ENCODE results near the gene MATK. TPM values are rescaled to one million over a fixed set of nuclear protein-coding genes. Genes with fewer than 3 reads are reported as not detected.

The MATK gene
- polyA plus RNA-seq, 4 donors: 3.6 to 29.5 (median 6.5) TPM

GRCh38 chr19:3746371-3747056 lies 39.7 kb downstream of the MATK start:
- WGBS, 3 donors: 75 to 86% (median 84%) methylated on average over 31 of the region's 31 CpGs
- Histone ChIP-seq H3K4me3 (ENCODE audit: low read depth in 1 of 3, low read length in 3 of 3) (no peak overlapping the region), H3K36me3 (ENCODE audit: control insufficient read depth in 3 of 3, insufficient read depth in 2 of 3, low read depth in 1 of 3, low read length in 3 of 3) (peaks cover 9 to 79% (median 32%) of the 10 kb centered on the region in 3 donors), H3K9me3 (ENCODE audit: control insufficient read depth in 2 of 2, insufficient read depth in 1 of 2, low read depth in 1 of 2, low read length in 1 of 2) (peaks cover 0 to 4% of the 10 kb centered on the region in 2 donors), H3K27me3 (ENCODE audit: control insufficient read depth in 3 of 3, insufficient read depth in 3 of 3, low read length in 3 of 3) (no peaks in the 10 kb centered on the region), H3K27ac (ENCODE audit: low read depth in 1 of 3, low read length in 2 of 3) (no peak overlapping the region), H3K4me1 (ENCODE audit: control insufficient read depth in 3 of 3, insufficient read depth in 2 of 3, low read depth in 1 of 3, low read length in 2 of 3) (no peaks in the 10 kb centered on the region)
- no peak for FAIRE-seq
- no peak for DNase-seq

- FAIRE-seq (no peak), DNase-seq (no peak)
- Histone ChIP-seq H3K4me3 (ENCODE audit: low read depth in 1 of 3, low read length in 3 of 3) (no peak overlapping the region), H3K36me3 (ENCODE audit: control insufficient read depth in 3 of 3, insufficient read depth in 2 of 3, low read depth in 1 of 3, low read length in 3 of 3) (peaks cover 5 to 79% (median 27%) of the 10 kb centered on the region in 3 donors), H3K27ac (ENCODE audit: low read depth in 1 of 3, low read length in 2 of 3) (no peak overlapping the region), H3K27me3 (ENCODE audit: control insufficient read depth in 3 of 3, insufficient read depth in 3 of 3, low read length in 3 of 3) (no peaks in the 10 kb centered on the region), H3K4me1 (ENCODE audit: control insufficient read depth in 3 of 3, insufficient read depth in 2 of 3, low read depth in 1 of 3, low read length in 2 of 3) (no peaks in the 10 kb centered on the region), H3K9me3 (ENCODE audit: control insufficient read depth in 2 of 2, insufficient read depth in 1 of 2, low read depth in 1 of 2, low read length in 1 of 2) (peaks cover 0 to 4% of the 10 kb centered on the region in 2 donors)
- WGBS, 3 donors: 65 to 70% (median 67%) methylated on average over 8 of the region's 8 CpGs
Measured at GRCh38 chr19:3745363-3746045, 40.7 kb downstream of the MATK start.

DNA sequence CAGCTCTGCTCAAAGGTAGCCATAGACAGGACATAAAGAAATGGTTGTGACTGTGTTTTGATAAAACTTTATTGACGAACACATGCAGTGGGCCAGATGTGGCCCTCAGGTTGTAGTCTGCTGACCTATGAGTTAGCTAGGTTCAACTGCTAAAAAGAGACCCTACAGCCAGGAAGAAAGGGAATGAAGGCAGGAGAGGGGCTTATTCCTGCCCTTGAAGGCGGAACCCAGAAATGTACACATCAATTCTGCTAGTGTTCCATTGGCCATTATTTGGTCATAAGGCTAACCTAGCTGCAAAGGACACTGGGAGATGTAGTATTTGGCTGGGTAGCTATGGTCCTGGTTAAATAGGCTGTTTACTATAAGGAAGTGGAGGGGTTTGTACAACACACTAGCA lies 42.7 kb downstream of the MATK start:
- no peak for FAIRE-seq
- H3K36me3 ChIP-seq (ENCODE audit: control insufficient read depth in 3 of 3, insufficient read depth in 2 of 3, low read depth in 1 of 3, low read length in 3 of 3): peaks cover 4 to 80% (median 27%) of the 10 kb centered on the region in 3 donors
- WGBS, 3 donors: 95 to 98% (median 96%) methylated on average over 2 of the region's 2 CpGs

GRCh38 chr19:3740431-3740830 lies 45.8 kb downstream of the MATK start:
- H3K9me3 ChIP-seq (ENCODE audit: control insufficient read depth in 2 of 2, insufficient read depth in 1 of 2, low read depth in 1 of 2, low read length in 1 of 2): no peaks in the 10 kb centered on the region
- no peaks in the 10 kb centered on the region for H3K27me3 ChIP-seq (ENCODE audit: control insufficient read depth in 3 of 3, insufficient read depth in 3 of 3, low read length in 3 of 3)
- peaks cover 4 to 84% (median 29%) of the 10 kb centered on the region in 3 donors for H3K36me3 ChIP-seq (ENCODE audit: control insufficient read depth in 3 of 3, insufficient read depth in 2 of 3, low read depth in 1 of 3, low read length in 3 of 3)
- FAIRE-seq: no peak
- 94 to 95% (median 95%) methylated on average over 22 to 24 of the region's 24 CpGs for WGBS, 3 donors
- no peaks in the 10 kb centered on the region for H3K4me1 ChIP-seq (ENCODE audit: control insufficient read depth in 3 of 3, insufficient read depth in 2 of 3, low read depth in 1 of 3, low read length in 2 of 3)
- DNase-seq: no peak
- H3K4me3 ChIP-seq (ENCODE audit: low read depth in 1 of 3, low read length in 3 of 3): no peak overlapping the region
- no peak overlapping the region for H3K27ac ChIP-seq (ENCODE audit: low read depth in 1 of 3, low read length in 2 of 3)

More for the DNA sequence above, 42.7 kb downstream of the MATK start:
- Histone ChIP-seq H3K4me3 (ENCODE audit: low read depth in 1 of 3, low read length in 3 of 3) (no peak overlapping the region), H3K27me3 (ENCODE audit: control insufficient read depth in 3 of 3, insufficient read depth in 3 of 3, low read length in 3 of 3) (no peaks in the 10 kb centered on the region), H3K27ac (ENCODE audit: low read depth in 1 of 3, low read length in 2 of 3) (no peak overlapping the region), H3K4me1 (ENCODE audit: control insufficient read depth in 3 of 3, insufficient read depth in 2 of 3, low read depth in 1 of 3, low read length in 2 of 3) (no peaks in the 10 kb centered on the region), H3K9me3 (ENCODE audit: control insufficient read depth in 2 of 2, insufficient read depth in 1 of 2, low read depth in 1 of 2, low read length in 1 of 2) (no peaks in the 10 kb centered on the region)
- no peak for DNase-seq

DNA sequence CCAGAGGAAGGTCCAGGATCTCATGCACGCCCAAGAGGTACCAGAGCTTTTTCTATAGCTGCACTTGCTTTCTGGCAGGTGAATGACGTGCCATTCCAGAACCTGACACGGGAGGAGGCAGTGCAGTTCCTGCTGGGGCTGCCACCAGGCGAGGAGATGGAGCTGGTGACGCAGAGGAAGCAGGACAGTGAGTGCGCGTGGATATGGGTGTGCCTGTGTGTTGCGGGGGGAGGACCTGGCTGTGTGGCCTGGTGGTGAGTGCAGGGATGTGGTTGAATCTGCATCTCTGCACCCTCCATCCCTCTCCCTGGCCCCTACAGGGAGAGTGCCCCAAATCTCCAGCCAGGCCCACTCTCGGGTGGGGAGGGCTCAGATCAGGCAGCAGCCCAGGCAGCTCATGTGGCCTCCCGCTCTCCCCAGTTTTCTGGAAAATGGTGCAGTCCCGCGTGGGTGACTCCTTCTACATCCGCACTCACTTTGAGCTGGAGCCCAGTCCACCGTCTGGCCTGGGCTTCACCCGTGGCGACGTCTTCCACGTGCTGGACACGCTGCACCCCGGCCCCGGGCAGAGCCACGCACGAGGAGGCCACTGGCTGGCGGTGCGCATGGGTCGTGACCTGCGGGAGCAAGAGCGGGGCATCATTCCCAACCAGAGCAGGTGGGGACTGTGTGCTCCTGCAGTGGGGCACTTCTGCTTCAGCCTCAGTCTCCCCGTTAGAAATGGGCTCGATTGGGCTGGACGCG lies 47.5 kb downstream of the MATK start:
- FAIRE-seq: no peak
- Histone ChIP-seq H3K27ac (ENCODE audit: low read depth in 1 of 3, low read length in 2 of 3) (no peak overlapping the region), H3K27me3 (ENCODE audit: control insufficient read depth in 3 of 3, insufficient read depth in 3 of 3, low read length in 3 of 3) (no peaks in the 10 kb centered on the region), H3K4me1 (ENCODE audit: control insufficient read depth in 3 of 3, insufficient read depth in 2 of 3, low read depth in 1 of 3, low read length in 2 of 3) (no peaks in the 10 kb centered on the region), H3K9me3 (ENCODE audit: control insufficient read depth in 2 of 2, insufficient read depth in 1 of 2, low read depth in 1 of 2, low read length in 1 of 2) (no peaks in the 10 kb centered on the region), H3K36me3 (ENCODE audit: control insufficient read depth in 3 of 3, insufficient read depth in 2 of 3, low read depth in 1 of 3, low read length in 3 of 3) (peaks cover 3 to 87% (median 32%) of the 10 kb centered on the region in 3 donors), H3K4me3 (ENCODE audit: low read depth in 1 of 3, low read length in 3 of 3) (no peak overlapping the region)
- no peak for DNase-seq
- WGBS, 3 donors: 90 to 98% (median 94%) methylated on average over 32 of the region's 32 CpGs

DNA sequence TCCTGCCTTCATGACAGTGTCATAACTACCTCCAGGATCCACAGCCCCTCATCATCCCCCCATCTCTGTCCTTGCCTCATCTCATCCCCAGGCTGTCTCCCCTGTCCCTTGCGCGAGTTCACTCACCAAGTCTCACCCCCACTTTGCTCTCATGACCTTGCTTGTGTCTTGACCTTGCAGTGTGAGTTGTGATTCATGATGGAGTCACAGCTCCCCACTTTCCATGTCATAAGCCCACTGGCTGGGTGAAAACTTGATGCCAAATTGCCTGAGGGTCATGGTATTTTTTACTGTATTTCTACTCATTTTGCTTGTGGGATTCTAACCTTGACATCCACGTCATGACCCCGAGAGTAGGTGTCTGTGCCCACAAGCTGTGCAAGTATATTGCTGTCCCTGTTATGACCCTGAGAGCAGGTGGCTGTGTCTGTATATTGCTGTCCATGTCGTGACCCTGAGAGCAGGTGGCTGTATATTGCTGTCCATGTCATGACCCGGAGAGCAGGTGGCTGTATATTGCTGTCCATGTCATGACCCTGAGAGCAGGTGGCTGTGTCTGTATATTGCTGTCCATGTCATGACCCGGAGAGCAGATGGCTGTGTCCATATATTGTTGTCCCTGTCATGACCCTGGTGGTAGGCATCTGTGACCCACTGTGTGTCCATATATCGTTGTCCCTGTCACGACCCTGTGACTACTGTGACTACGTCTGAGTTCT lies 48.5 kb downstream of the MATK start:
- no peaks in the 10 kb centered on the region for H3K9me3 ChIP-seq (ENCODE audit: control insufficient read depth in 2 of 2, insufficient read depth in 1 of 2, low read depth in 1 of 2, low read length in 1 of 2)
- no peaks in the 10 kb centered on the region for H3K4me1 ChIP-seq (ENCODE audit: control insufficient read depth in 3 of 3, insufficient read depth in 2 of 3, low read depth in 1 of 3, low read length in 2 of 3)
- DNase-seq (no peak), FAIRE-seq (no peak)
- WGBS, 3 donors: 87 to 91% (median 89%) methylated on average over 10 of the region's 10 CpGs
- peaks cover 5 to 90% (median 33%) of the 10 kb centered on the region in 3 donors for H3K36me3 ChIP-seq (ENCODE audit: control insufficient read depth in 3 of 3, insufficient read depth in 2 of 3, low read depth in 1 of 3, low read length in 3 of 3)
- H3K27ac ChIP-seq (ENCODE audit: low read depth in 1 of 3, low read length in 2 of 3): no peak overlapping the region
- H3K27me3 ChIP-seq (ENCODE audit: control insufficient read depth in 3 of 3, insufficient read depth in 3 of 3, low read length in 3 of 3): no peaks in the 10 kb centered on the region
- H3K4me3 ChIP-seq (ENCODE audit: low read depth in 1 of 3, low read length in 3 of 3): no peak overlapping the region

GRCh38 chr19:3736106-3736724 lies 50.0 kb downstream of the MATK start:
- Histone ChIP-seq H3K36me3 (ENCODE audit: control insufficient read depth in 3 of 3, insufficient read depth in 2 of 3, low read depth in 1 of 3, low read length in 3 of 3) (peaks cover 5 to 89% (median 29%) of the 10 kb centered on the region in 3 donors), H3K27me3 (ENCODE audit: control insufficient read depth in 3 of 3, insufficient read depth in 3 of 3, low read length in 3 of 3) (no peaks in the 10 kb centered on the region), H3K27ac (ENCODE audit: low read depth in 1 of 3, low read length in 2 of 3) (no peak overlapping the region), H3K9me3 (ENCODE audit: control insufficient read depth in 2 of 2, insufficient read depth in 1 of 2, low read depth in 1 of 2, low read length in 1 of 2) (peaks cover 0 to 4% of the 10 kb centered on the region in 2 donors), H3K4me3 (ENCODE audit: low read depth in 1 of 3, low read length in 3 of 3) (no peak overlapping the region), H3K4me1 (ENCODE audit: control insufficient read depth in 3 of 3, insufficient read depth in 2 of 3, low read depth in 1 of 3, low read length in 2 of 3) (no peaks in the 10 kb centered on the region)
- WGBS, 3 donors: 87 to 93% (median 89%) methylated on average over 16 to 21 of the region's 21 CpGs
- no peak for DNase-seq
- FAIRE-seq: no peak

GRCh38 chr19:3734310-3734600 lies 51.9 kb downstream of the MATK start:
- FAIRE-seq: no peak
- Histone ChIP-seq H3K4me1 (ENCODE audit: control insufficient read depth in 3 of 3, insufficient read depth in 2 of 3, low read depth in 1 of 3, low read length in 2 of 3) (no peaks in the 10 kb centered on the region), H3K27ac (ENCODE audit: low read depth in 1 of 3, low read length in 2 of 3) (no peak overlapping the region), H3K4me3 (ENCODE audit: low read depth in 1 of 3, low read length in 3 of 3) (no peak overlapping the region), H3K36me3 (ENCODE audit: control insufficient read depth in 3 of 3, insufficient read depth in 2 of 3, low read depth in 1 of 3, low read length in 3 of 3) (peaks cover 6 to 86% (median 23%) of the 10 kb centered on the region in 3 donors), H3K27me3 (ENCODE audit: control insufficient read depth in 3 of 3, insufficient read depth in 3 of 3, low read length in 3 of 3) (no peaks in the 10 kb centered on the region), H3K9me3 (ENCODE audit: control insufficient read depth in 2 of 2, insufficient read depth in 1 of 2, low read depth in 1 of 2, low read length in 1 of 2) (peaks cover 0 to 4% of the 10 kb centered on the region in 2 donors)
- DNase-seq: no peak
- WGBS, 3 donors: 91 to 97% (median 91%) methylated on average over 14 of the region's 14 CpGs
